Neuronal stem cell (in vitro differentiated cells): ENCODE measurements around the gene TTC9C.
"Not testable (repeated sequence)": the region's sequence is repeated elsewhere in the genome, so short reads cannot be mapped to it uniquely, and the experiment has no call there.

ENCODE experiments used
- DNase-seq: peaks from one replicate; pipeline ENCODE4 v3.0.0-alpha.2; 2013; ENCODE audit warnings: low spot score
- H2AFZ ChIP-seq: one replicate; pipeline ENCODE4 v1.6.1; 2013; ENCODE audit warnings: mild to moderate bottlenecking, low read length, inconsistent platforms
- H2AK5ac ChIP-seq: 2 replicates; pipeline ENCODE4 v1.6.1; 2013; ENCODE audit warnings: low read depth, mild to moderate bottlenecking, inconsistent platforms, low read length, moderate library complexity, mixed read lengths
- H2BK120ac ChIP-seq: 2 replicates; pipeline ENCODE4 v1.6.1; 2013; ENCODE audit warnings: low read depth, mild to moderate bottlenecking, inconsistent platforms, low read length, moderate library complexity, mixed read lengths
- H2BK12ac ChIP-seq: one replicate; pipeline ENCODE4 v1.6.1; 2013; ENCODE audit warnings: low read length, inconsistent platforms
- H2BK15ac ChIP-seq: 2 replicates; pipeline ENCODE4 v1.6.1; 2013; ENCODE audit warnings: mild to moderate bottlenecking, low read length, inconsistent platforms, mixed read lengths
- H2BK5ac ChIP-seq: one replicate; pipeline ENCODE4 v1.6.1; 2013; ENCODE audit warnings: inconsistent platforms, mild to moderate bottlenecking, low read length, moderate library complexity
- H3K14ac ChIP-seq: one replicate; pipeline ENCODE4 v1.6.1; 2013; ENCODE audit warnings: low read length, inconsistent platforms
- H3K18ac ChIP-seq: 2 replicates; pipeline ENCODE4 v1.6.1; 2013; ENCODE audit warnings: low read length, inconsistent platforms
- H3K23ac ChIP-seq: 2 replicates; pipeline ENCODE4 v1.6.1; 2013; ENCODE audit warnings: low read depth, mild to moderate bottlenecking, mixed read lengths, low read length, inconsistent platforms; ENCODE audit not compliant: poor library complexity
- H3K27ac ChIP-seq: replicated peaks from 3 replicates; pipeline ENCODE4 v1.5.1; 2013; ENCODE audit warnings: low read length, inconsistent platforms
- H3K27me3 ChIP-seq, 3 experiments: 2 replicates each; pipeline ENCODE4 v1.6.1; 2013; ENCODE audit warnings: low read length in 3 of 3, mild to moderate bottlenecking in 2 of 3, inconsistent platforms in 1 of 3, low read depth in 1 of 3, mixed read lengths in 1 of 3, moderate library complexity in 1 of 3; ENCODE audit not compliant: control insufficient read depth in 3 of 3, insufficient read depth in 3 of 3
- H3K36me3 ChIP-seq, 2 donors: replicated peaks in 1 of 2; 2 replicates each; pipeline ENCODE4 v1.6.1; 2013; ENCODE audit warnings: low read length in 2 of 2; ENCODE audit not compliant: control insufficient read depth in 2 of 2, insufficient read depth in 2 of 2
- H3K4ac ChIP-seq: 2 replicates; pipeline ENCODE4 v1.6.1; 2013; ENCODE audit warnings: inconsistent platforms, mild to moderate bottlenecking, low read length, moderate library complexity
- H3K4me1 ChIP-seq, 2 donors: 1 replicate in 1 of 2; 2 replicates in 1 of 2; pipeline ENCODE4 v1.6.1; 2013; ENCODE audit warnings: low read length in 2 of 2, low read depth in 1 of 2; ENCODE audit not compliant: control insufficient read depth in 2 of 2, insufficient read depth in 1 of 2
- H3K4me2 ChIP-seq: one replicate; pipeline ENCODE4 v1.6.1; 2013; ENCODE audit warnings: mild to moderate bottlenecking, low read length, inconsistent platforms; ENCODE audit not compliant: insufficient read depth, poor library complexity, severe bottlenecking
- H3K4me3 ChIP-seq, 2 donors: 2 replicates each; pipeline ENCODE4 v1.5.1; 2013; ENCODE audit warnings: low read length in 2 of 2, mild to moderate bottlenecking in 2 of 2, inconsistent platforms in 1 of 2, moderate library complexity in 1 of 2
- H3K79me1 ChIP-seq: one replicate; pipeline ENCODE4 v1.6.1; 2013; ENCODE audit warnings: low read depth, mild to moderate bottlenecking, inconsistent platforms, low read length, moderate library complexity
- H3K9ac ChIP-seq: one replicate; pipeline ENCODE4 v1.6.1; 2013; ENCODE audit warnings: mild to moderate bottlenecking, low read depth, low read length, inconsistent platforms; ENCODE audit not compliant: poor library complexity
- H3K9me3 ChIP-seq, 2 donors: replicated peaks in 1 of 2; 2 replicates each; pipeline versions ENCODE3 to v1.6.1; 2013; ENCODE audit warnings: low read length in 2 of 2, mild to moderate bottlenecking in 2 of 2, inconsistent platforms in 1 of 2, low read depth in 1 of 2, mixed read lengths in 1 of 2, moderate library complexity in 1 of 2; ENCODE audit not compliant: control insufficient read depth in 2 of 2, insufficient read depth in 1 of 2
- H4K8ac ChIP-seq: one replicate; pipeline ENCODE4 v1.6.1; 2013; ENCODE audit warnings: low read depth, mild to moderate bottlenecking, inconsistent platforms, low read length, moderate library complexity
- H4K91ac ChIP-seq: one replicate; pipeline ENCODE4 v1.6.1; 2013; ENCODE audit warnings: low read length, low read depth, mild to moderate bottlenecking, inconsistent platforms; ENCODE audit not compliant: poor library complexity
- WGBS, 2 donors: extraction: QIAGEN DNeasy Blood & Tissue Kit; methylation state at CpG; one replicate each; pipeline ENCODE4 v1.1.7; 2013; ENCODE audit warnings: missing lambda C conversion rate in 2 of 2, mixed read lengths in 1 of 2; ENCODE audit not compliant: insufficient read length in 2 of 2, insufficient replicate concordance in 1 of 2; ENCODE audit errors: extremely low coverage in 2 of 2; 5-methylcytosine and 5-hydroxymethylcytosine counted together

The TTC9C gene

DNA sequence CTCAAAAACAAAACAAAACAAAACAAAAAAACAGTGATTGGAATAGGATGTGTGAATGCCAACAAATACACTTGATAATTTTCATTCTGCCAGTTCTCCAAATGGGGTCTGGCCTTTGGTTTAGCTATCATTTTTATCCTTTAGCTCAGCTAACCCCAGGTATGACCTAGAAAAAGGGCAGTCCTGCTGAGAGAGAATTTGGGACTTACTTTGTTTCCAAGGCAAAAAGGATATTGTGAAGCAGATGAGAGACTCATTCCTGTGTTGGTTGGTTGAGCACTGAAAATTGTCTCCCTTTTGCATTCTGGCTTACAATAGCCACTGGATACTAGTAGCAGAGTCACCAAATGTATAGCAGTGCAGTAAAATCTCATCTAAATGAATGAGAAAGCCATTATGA is 8.9 kb downstream of the TTC9C start:
- Histone ChIP-seq H4K91ac (no peak overlapping the region), H2BK15ac (no peak overlapping the region), H3K4me1 (no peaks in the 10 kb centered on the region), H2AFZ (no peak overlapping the region), H2BK120ac (no peak overlapping the region), H2AK5ac (no peak overlapping the region), H3K27ac (no peak overlapping the region), H3K27me3 (no peaks in the 10 kb centered on the region), H3K4ac (no peak overlapping the region), H3K79me1 (peaks cover 4% of the 10 kb centered on the region), H3K9me3 (no peaks in the 10 kb centered on the region), H3K4me2 (no peak overlapping the region), H3K18ac (no peak overlapping the region), H3K14ac (no peak overlapping the region), H2BK12ac (no peak overlapping the region), H2BK5ac (no peak overlapping the region), H3K23ac (no peak overlapping the region), H3K36me3 (peaks cover 14 to 80% of the 10 kb centered on the region in 2 donors), H3K4me3 (no peak overlapping the region), H4K8ac (no peak overlapping the region), H3K9ac (no peak overlapping the region)
- DNase-seq, result no peak

DNA sequence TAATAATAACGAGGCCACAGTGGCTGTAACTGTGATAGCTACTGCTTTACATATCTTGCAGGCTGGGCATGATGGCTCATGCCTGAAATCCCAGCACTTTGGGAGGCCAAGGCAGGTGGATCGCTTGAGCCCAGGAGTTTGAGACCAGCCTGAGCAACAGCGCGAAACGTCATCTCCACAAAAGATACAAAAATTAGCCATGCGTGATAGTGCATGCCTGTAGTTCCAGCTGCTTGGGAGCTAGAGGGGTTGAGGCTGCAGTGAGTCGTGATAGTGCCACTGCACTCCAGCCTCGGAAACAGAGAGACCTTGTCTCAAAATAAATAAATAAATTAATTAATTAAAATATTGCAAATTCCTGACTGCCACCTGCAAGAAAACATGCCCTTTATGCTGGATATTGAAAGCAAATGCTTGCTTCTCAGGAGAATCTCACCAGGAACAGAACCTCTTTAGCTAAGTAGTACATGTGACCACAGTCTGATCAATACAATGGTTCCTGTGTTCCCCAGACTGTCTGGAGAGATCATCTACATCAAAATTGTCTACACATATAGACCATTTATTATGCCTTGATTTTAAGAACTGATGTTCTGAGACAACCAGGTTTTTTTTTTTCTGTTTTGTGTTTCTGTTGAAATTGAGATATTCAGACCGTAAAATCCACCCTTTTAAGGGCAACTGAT is 19.3 kb downstream of the TTC9C start:
- no peak overlapping the region for H2AK5ac ChIP-seq
- no peak overlapping the region for H3K27ac ChIP-seq
- H3K27me3 ChIP-seq, result no peaks in the 10 kb centered on the region
- H3K9ac ChIP-seq, result no peak overlapping the region
- no peak overlapping the region for H2BK5ac ChIP-seq
- no peak overlapping the region for H4K8ac ChIP-seq
- H3K9me3 ChIP-seq, result no peaks in the 10 kb centered on the region
- H3K4me3 ChIP-seq, result no peak overlapping the region
- H2BK12ac ChIP-seq, result no peak overlapping the region
- H2BK120ac ChIP-seq, result no peak overlapping the region
- WGBS, 2 donors, result no CpG with 5 or more reads among the region's 9 CpGs
- no peak overlapping the region for H3K23ac ChIP-seq
- H2AFZ ChIP-seq, result no peak overlapping the region
- H2BK15ac ChIP-seq, result no peak overlapping the region
- no peak for DNase-seq
- no peak overlapping the region for H3K4ac ChIP-seq
- no peaks in the 10 kb centered on the region for H3K4me1 ChIP-seq
- H3K14ac ChIP-seq, result no peak overlapping the region
- H3K18ac ChIP-seq, result no peak overlapping the region
- no peak overlapping the region for H3K4me2 ChIP-seq
- H4K91ac ChIP-seq, result no peak overlapping the region
- H3K79me1 ChIP-seq, result peaks cover 5% of the 10 kb centered on the region
- peaks cover 8 to 13% of the 10 kb centered on the region in 2 donors for H3K36me3 ChIP-seq

DNA sequence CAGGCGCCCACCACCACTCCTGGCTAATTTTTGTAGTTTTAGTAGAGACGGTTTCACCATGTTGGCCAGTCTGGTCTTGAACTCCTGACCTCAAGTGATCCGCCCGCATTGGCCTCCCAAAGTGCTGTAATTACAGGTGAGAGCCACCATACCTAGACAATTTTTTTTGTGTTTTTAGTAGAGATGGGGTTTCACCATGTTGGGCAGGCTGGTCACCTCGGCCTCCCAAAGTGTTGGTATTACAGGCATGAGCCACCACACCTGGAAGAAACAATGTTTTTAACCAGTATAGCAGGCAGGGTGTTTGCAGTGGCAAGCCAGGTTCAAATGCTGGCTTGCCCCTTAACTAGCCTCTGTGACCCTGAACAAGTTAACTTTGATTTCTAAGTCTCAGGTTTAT is 21.6 kb downstream of the TTC9C start:
- peaks cover 12 to 20% of the 10 kb centered on the region in 2 donors for H3K36me3 ChIP-seq
- no CpG with 5 or more reads among the region's 5 CpGs for WGBS, 2 donors
- not testable (repeated sequence) for H3K4me2 ChIP-seq, H3K14ac ChIP-seq, H3K9me3 ChIP-seq, H2AFZ ChIP-seq, H2BK12ac ChIP-seq, H3K4ac ChIP-seq, H2BK5ac ChIP-seq, H2BK15ac ChIP-seq, H3K4me1 ChIP-seq, H4K8ac ChIP-seq, DNase-seq, H3K9ac ChIP-seq, H3K23ac ChIP-seq, H3K18ac ChIP-seq, H4K91ac ChIP-seq, H3K4me3 ChIP-seq, H3K27ac ChIP-seq, H2AK5ac ChIP-seq, H2BK120ac ChIP-seq, H3K27me3 ChIP-seq
- peaks cover 11% of the 10 kb centered on the region for H3K79me1 ChIP-seq

DNA sequence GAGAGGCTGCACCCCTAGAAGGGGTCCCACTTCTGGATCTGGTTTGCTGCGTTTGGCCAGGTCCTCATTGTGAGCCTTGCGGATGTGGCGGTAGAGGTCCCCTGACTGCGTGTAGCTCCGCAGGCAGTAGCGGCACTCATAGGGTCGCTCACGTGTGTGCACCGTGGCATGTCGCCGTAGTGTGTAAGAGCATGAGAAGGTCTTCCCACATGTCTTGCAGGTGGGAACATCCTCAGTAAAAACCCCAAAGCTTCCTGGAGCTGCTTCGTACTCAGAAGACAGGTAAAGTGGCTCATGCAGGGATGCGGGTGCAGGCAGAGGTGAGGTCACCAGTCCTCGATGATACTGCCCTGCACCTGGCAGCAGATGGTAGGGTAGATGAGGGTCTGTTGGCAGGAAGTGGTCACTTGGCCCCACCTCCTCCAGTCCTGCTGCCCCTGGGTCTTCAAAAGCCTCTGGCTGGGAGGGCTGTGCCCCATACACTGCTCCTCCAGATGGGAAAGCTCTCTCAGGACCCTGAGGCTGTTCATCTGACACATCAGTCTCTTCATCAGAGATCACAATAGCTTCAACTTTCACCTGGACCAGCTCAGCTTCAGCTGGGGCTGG is 24.0 kb downstream of the TTC9C start:
- Histone ChIP-seq H3K27ac (no peak overlapping the region), H4K8ac (no peak overlapping the region), H3K9ac (no peak overlapping the region), H3K27me3 (no peaks in the 10 kb centered on the region), H3K4me3 (peak overlapping the region in 1 of 2 donors; percentile 39), H2AFZ (no peak overlapping the region), H2BK15ac (no peak overlapping the region), H3K9me3 (no peaks in the 10 kb centered on the region), H3K23ac (no peak overlapping the region), H3K36me3 (peaks cover 12 to 20% of the 10 kb centered on the region in 2 donors), H3K79me1 (peaks cover 11% of the 10 kb centered on the region), H2AK5ac (no peak overlapping the region), H2BK120ac (no peak overlapping the region), H2BK12ac (no peak overlapping the region), H3K14ac (no peak overlapping the region), H3K18ac (no peak overlapping the region), H3K4me2 (no peak overlapping the region), H2BK5ac (no peak overlapping the region), H4K91ac (peak overlapping the region; percentile 59), H3K4ac (no peak overlapping the region), H3K4me1 (peaks cover 4 to 5% of the 10 kb centered on the region in 2 donors)
- DNase-seq, result no peak
- no CpG with 5 or more reads among the region's 14 CpGs for WGBS, 2 donors
